ENCODE data around the gene TAF1C. TPM values are rescaled to one million over a fixed set of nuclear protein-coding genes. Genes with fewer than 3 reads are reported as not detected.

TAF1C gene
- total and polyA plus RNA-seq, 2 experiments from 2014 or later: 37.2 to 57.4 TPM

DNA sequence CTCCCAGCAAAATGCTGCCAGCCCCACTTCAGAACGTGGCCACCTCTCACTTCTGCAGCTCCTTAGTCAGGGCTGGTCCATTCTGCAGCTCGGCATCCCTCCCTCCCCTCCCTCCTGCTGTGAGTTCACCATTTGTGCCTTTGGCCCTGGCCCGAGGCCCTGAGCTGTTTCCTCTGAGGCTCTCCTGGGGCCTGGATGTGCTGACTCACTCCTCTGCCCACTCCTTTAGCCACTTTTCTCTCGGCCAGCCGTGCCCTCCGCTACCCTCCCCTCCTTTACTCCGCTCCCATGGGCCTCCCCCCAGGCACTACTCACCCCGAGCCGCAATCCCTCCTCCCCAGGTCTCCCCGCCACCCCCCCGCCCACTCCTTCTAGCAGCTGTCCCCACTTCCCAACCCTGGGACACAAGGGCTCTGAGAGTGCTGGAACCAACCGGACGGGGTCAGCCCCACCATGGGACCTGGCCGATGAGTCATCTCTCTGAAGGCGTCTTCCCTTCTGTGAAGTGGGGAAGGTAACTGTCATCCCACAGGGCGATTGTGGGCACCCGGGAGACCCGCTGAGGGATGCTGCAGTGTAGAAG, 41.5 kb upstream of the TAF1C start:
- peaks cover 4% of the 10 kb centered on the region for H3K4me1 ChIP-seq (ENCODE audit: insufficient read depth)
- Mint-ChIP-seq H3K36me3 (ENCODE audit: low read depth) (peaks cover 2% of the 10 kb centered on the region; the same call in 1 of the 3 replicates), H3K9me3 (no peaks in the 10 kb centered on the region), H3K4me3 (no peak overlapping the region), H3K4me1 (peaks cover 13% of the 10 kb centered on the region), H3K27ac (peak overlapping the region; percentile 89; the same call in 1 of the 2 replicates), H3K27me3 (ENCODE audit: insufficient read depth, low read depth, poor library complexity) (peaks cover 10% of the 10 kb centered on the region)
- peak; percentile 79 for ATAC-seq
- H3K27ac ChIP-seq (ENCODE audit: low read depth): no peak overlapping the region
- no peaks in the 10 kb centered on the region for H4K20me1 ChIP-seq (replicated peaks; ENCODE audit: insufficient read depth)
- H3K79me2 ChIP-seq (replicated peaks; ENCODE audit: insufficient read depth): no peaks in the 10 kb centered on the region
- TF ChIP-seq STAT1 (IDR thresholded peaks at IDR 0.05; ENCODE audit: unreplicated experiment) (no peak), NANOG (IDR thresholded peaks at IDR 0.05; ENCODE audit: borderline replicate concordance) (no peak)
- peak overlapping the region; percentile 94 for H2AFZ ChIP-seq
- no peak overlapping the region for H3K4me3 ChIP-seq
- H3K27me3 ChIP-seq (ENCODE audit: insufficient read depth): no peaks in the 10 kb centered on the region
- H3F3A ChIP-seq (replicated peaks; ENCODE audit: low read depth): no peaks in the 10 kb centered on the region
- no peaks in the 10 kb centered on the region for H3K9me2 ChIP-seq (ENCODE audit: insufficient read depth)
- 0 out of 2 replicates have a peak overlapping the region, but pooled peaks have one; percentile 20 for H3K4me2 ChIP-seq
- DNase-seq (ENCODE audit: low spot score): peak; percentile 54
- H3K36me3 ChIP-seq (ENCODE audit: insufficient read depth): no peaks in the 10 kb centered on the region

DNA sequence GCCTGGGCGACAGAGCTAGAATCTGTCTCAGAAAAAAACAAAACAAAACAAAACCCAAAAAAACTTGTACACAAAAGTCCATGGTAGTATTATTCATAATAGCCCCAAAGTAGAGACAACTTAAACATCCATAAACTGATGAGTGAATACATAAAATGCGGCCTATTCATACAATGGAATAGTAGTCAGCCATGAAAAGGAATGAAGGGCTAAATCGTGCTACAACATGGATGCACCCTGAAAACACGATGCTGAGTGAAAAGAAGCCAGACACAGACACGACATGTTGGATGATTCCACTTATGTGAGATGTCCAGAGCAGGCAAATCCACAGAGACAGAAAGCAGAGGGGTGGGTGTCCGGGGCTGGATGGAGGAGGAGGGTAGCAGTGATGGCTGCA, 40.7 kb upstream of the TAF1C start:
- Mint-ChIP-seq H3K27ac (no peak overlapping the region), H3K9me3 (no peaks in the 10 kb centered on the region; the same call in 2 of the 3 replicates), H3K4me3 (peak overlapping the region; percentile 37; the same call in 1 of the 3 replicates), H3K4me1 (peaks cover 13% of the 10 kb centered on the region), H3K27me3 (ENCODE audit: insufficient read depth, low read depth, poor library complexity) (peaks cover 10% of the 10 kb centered on the region), H3K36me3 (ENCODE audit: low read depth) (peaks cover 2% of the 10 kb centered on the region; the same call in 1 of the 3 replicates)
- Histone ChIP-seq H3K9me2 (ENCODE audit: insufficient read depth) (no peaks in the 10 kb centered on the region), H3K36me3 (ENCODE audit: insufficient read depth) (no peaks in the 10 kb centered on the region), H3K79me2 (replicated peaks; ENCODE audit: insufficient read depth) (no peaks in the 10 kb centered on the region), H4K20me1 (replicated peaks; ENCODE audit: insufficient read depth) (no peaks in the 10 kb centered on the region), H2AFZ (peak overlapping the region; percentile 94), H3K4me3 (no peak overlapping the region), H3F3A (replicated peaks; ENCODE audit: low read depth) (no peaks in the 10 kb centered on the region), H3K27me3 (ENCODE audit: insufficient read depth) (no peaks in the 10 kb centered on the region), H3K4me2 (no peak overlapping the region), H3K27ac (ENCODE audit: low read depth) (no peak overlapping the region), H3K4me1 (ENCODE audit: insufficient read depth) (peaks cover 4% of the 10 kb centered on the region)
- DNase-seq (ENCODE audit: low spot score) (no peak), ATAC-seq (no peak)
- TF ChIP-seq EZH2phosphoT487 (IDR thresholded peaks at IDR 0.05; ENCODE audit: unreplicated experiment) (no peak), ZNF331 (CRISPR knock-in tag; IDR thresholded peaks at IDR 0.05; ENCODE audit: low read depth) (no peak)

DNA sequence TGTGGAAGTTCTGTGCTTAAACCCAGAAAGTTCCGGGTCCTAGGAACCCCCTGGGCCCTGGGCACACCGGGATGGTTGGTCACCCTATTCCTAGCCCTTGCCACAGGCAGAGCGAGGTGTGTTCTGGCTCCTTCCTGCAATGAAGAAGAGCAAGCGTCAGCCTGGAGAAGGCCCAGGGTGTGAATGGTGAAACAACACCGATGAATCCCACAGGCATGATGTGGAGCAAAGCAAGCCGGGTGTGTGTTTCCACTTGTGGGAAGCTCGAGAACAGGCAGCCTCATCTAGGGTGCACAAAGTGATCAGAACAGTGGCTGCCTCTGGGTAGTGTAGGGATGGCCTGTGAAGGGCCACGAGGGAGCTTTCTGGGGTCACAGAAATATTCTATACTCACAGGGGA, 39.2 kb upstream of the TAF1C start:
- H3K4me3 Mint-ChIP-seq: no peak overlapping the region
- no peak for ATAC-seq
- TF ChIP-seq EZH2phosphoT487 (IDR thresholded peaks at IDR 0.05; ENCODE audit: unreplicated experiment) (no peak), POLR2AphosphoS5 (IDR thresholded peaks at IDR 0.05; ENCODE audit: low read depth) (no peak), STAT1 (IDR thresholded peaks at IDR 0.05; ENCODE audit: unreplicated experiment) (no peak), ZNF331 (CRISPR knock-in tag; IDR thresholded peaks at IDR 0.05; ENCODE audit: low read depth) (no peak), JUNB (IDR thresholded peaks at IDR 0.05; ENCODE audit: unreplicated experiment) (no peak)
- TF ChIP-seq, protein P1, sequence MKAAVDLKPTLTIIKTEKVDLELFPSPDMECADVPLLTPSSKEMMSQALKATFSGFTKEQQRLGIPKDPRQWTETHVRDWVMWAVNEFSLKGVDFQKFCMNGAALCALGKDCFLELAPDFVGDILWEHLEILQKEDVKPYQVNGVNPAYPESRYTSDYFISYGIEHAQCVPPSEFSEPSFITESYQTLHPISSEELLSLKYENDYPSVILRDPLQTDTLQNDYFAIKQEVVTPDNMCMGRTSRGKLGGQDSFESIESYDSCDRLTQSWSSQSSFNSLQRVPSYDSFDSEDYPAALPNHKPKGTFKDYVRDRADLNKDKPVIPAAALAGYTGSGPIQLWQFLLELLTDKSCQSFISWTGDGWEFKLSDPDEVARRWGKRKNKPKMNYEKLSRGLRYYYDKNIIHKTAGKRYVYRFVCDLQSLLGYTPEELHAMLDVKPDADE (IDR thresholded peaks at IDR 0.05): no peak
- TF ChIP-seq, protein P2, sequence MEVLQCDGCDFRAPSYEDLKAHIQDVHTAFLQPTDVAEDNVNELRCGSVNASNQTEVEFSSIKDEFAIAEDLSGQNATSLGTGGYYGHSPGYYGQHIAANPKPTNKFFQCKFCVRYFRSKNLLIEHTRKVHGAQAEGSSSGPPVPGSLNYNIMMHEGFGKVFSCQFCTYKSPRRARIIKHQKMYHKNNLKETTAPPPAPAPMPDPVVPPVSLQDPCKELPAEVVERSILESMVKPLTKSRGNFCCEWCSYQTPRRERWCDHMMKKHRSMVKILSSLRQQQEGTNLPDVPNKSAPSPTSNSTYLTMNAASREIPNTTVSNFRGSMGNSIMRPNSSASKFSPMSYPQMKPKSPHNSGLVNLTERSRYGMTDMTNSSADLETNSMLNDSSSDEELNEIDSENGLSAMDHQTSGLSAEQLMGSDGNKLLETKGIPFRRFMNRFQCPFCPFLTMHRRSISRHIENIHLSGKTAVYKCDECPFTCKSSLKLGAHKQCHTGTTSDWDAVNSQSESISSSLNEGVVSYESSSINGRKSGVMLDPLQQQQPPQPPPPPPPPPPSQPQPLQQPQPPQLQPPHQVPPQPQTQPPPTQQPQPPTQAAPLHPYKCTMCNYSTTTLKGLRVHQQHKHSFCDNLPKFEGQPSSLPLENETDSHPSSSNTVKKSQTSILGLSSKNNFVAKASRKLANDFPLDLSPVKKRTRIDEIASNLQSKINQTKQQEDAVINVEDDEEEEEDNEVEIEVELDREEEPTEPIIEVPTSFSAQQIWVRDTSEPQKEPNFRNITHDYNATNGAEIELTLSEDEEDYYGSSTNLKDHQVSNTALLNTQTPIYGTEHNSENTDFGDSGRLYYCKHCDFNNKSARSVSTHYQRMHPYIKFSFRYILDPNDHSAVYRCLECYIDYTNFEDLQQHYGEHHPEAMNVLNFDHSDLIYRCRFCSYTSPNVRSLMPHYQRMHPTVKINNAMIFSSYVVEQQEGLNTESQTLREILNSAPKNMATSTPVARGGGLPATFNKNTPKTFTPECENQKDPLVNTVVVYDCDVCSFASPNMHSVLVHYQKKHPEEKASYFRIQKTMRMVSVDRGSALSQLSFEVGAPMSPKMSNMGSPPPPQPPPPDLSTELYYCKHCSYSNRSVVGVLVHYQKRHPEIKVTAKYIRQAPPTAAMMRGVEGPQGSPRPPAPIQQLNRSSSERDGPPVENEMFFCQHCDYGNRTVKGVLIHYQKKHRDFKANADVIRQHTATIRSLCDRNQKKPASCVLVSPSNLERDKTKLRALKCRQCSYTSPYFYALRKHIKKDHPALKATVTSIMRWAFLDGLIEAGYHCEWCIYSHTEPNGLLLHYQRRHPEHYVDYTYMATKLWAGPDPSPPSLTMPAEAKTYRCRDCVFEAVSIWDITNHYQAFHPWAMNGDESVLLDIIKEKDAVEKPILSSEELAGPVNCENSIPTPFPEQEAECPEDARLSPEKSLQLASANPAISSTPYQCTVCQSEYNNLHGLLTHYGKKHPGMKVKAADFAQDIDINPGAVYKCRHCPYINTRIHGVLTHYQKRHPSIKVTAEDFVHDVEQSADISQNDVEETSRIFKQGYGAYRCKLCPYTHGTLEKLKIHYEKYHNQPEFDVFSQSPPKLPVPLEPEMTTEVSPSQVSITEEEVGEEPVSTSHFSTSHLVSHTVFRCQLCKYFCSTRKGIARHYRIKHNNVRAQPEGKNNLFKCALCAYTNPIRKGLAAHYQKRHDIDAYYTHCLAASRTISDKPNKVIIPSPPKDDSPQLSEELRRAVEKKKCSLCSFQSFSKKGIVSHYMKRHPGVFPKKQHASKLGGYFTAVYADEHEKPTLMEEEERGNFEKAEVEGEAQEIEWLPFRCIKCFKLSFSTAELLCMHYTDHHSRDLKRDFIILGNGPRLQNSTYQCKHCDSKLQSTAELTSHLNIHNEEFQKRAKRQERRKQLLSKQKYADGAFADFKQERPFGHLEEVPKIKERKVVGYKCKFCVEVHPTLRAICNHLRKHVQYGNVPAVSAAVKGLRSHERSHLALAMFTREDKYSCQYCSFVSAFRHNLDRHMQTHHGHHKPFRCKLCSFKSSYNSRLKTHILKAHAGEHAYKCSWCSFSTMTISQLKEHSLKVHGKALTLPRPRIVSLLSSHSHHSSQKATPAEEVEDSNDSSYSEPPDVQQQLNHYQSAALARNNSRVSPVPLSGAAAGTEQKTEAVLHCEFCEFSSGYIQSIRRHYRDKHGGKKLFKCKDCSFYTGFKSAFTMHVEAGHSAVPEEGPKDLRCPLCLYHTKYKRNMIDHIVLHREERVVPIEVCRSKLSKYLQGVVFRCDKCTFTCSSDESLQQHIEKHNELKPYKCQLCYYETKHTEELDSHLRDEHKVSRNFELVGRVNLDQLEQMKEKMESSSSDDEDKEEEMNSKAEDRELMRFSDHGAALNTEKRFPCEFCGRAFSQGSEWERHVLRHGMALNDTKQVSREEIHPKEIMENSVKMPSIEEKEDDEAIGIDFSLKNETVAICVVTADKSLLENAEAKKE (CRISPR knock-in tag; IDR thresholded peaks at IDR 0.05): no peak

More for the DNA sequence above, 39.2 kb upstream of the TAF1C start:
- Histone ChIP-seq H3K36me3 (ENCODE audit: insufficient read depth) (no peaks in the 10 kb centered on the region), H3K27me3 (ENCODE audit: insufficient read depth) (no peaks in the 10 kb centered on the region), H3K4me2 (no peak overlapping the region), H4K20me1 (replicated peaks; ENCODE audit: insufficient read depth) (no peaks in the 10 kb centered on the region), H3F3A (replicated peaks; ENCODE audit: low read depth) (no peaks in the 10 kb centered on the region), H2AFZ (no peak overlapping the region), H3K4me3 (no peak overlapping the region), H3K27ac (ENCODE audit: low read depth) (no peak overlapping the region), H3K79me2 (replicated peaks; ENCODE audit: insufficient read depth) (no peaks in the 10 kb centered on the region), H3K4me1 (ENCODE audit: insufficient read depth) (peaks cover 4% of the 10 kb centered on the region), H3K9me2 (ENCODE audit: insufficient read depth) (no peaks in the 10 kb centered on the region)
- Mint-ChIP-seq H3K27ac (no peak overlapping the region), H3K36me3 (ENCODE audit: low read depth) (peaks cover 2% of the 10 kb centered on the region; the same call in 1 of the 3 replicates), H3K9me3 (no peaks in the 10 kb centered on the region; the same call in 2 of the 3 replicates), H3K27me3 (ENCODE audit: insufficient read depth, low read depth, poor library complexity) (peaks cover 10% of the 10 kb centered on the region), H3K4me1 (peaks cover 13% of the 10 kb centered on the region)
- DNase-seq (ENCODE audit: low spot score): no peak

Measured in GM23338 (cell line).